GM21619 (cell line): ENCODE measurements around the gene GTF2I.
"Not testable (repeated sequence)": the region's sequence is repeated elsewhere in the genome, so short reads cannot be mapped to it uniquely, and the experiment has no call there.

ENCODE experiments used
- ATAC-seq: cut with Tn5 transposase; IDR thresholded peaks from one replicate; pipeline ENCODE4 v1.9.1; 2021; ENCODE audit not compliant: unreplicated experiment

Gene GTF2I

GRCh38 chr7:74773760-74774750, 116.5 kb downstream of the GTF2I start, which contains the start of gene NCF1:
Gene NCF1, plus strand, starts transcription at chr7:74774011. Its CDS starts 21 bp downstream, at chr7:74774032.
- ATAC-seq, result peak; percentile 72

GRCh38 chr7:74775111-74775510, 117.6 kb downstream of the GTF2I start:
- peak; percentile 38 for ATAC-seq

- not testable (repeated sequence) for ATAC-seq
Measured at GRCh38 chr7:74779053-74779452, 121.5 kb downstream of the GTF2I start.

- not testable (repeated sequence) for ATAC-seq
Measured at GRCh38 chr7:74781746-74782145, 124.2 kb downstream of the GTF2I start.

GRCh38 chr7:74783595-74783994, 126.1 kb downstream of the GTF2I start:
- ATAC-seq, result not testable (repeated sequence)

GRCh38 chr7:74788369-74789150, 131.0 kb downstream of the GTF2I start:
- peak; percentile 83 for ATAC-seq

GRCh38 chr7:74789200-74789736, 131.8 kb downstream of the GTF2I start:
- not testable (repeated sequence) for ATAC-seq

- ATAC-seq, result not testable (repeated sequence)
Measured at GRCh38 chr7:74797848-74798622, 140.5 kb downstream of the GTF2I start.

GRCh38 chr7:74798644-74799043, 141.1 kb downstream of the GTF2I start:
- ATAC-seq, result not testable (repeated sequence)
